ENCODE measurements around the gene AKT1. TPM values are rescaled to one million over a fixed set of nuclear protein-coding genes. Genes with fewer than 3 reads are reported as not detected.
A peak's percentile ranks its signal among the peaks of the same experiment; 100 is the strongest.
"Not testable (repeated sequence)": the region's sequence is repeated elsewhere in the genome, so short reads cannot be mapped to it uniquely, and the experiment has no call there.

Gene AKT1
- total RNA-seq, 4 donors from 2014 or later, result 134 to 283 (median 143) TPM

DNA sequence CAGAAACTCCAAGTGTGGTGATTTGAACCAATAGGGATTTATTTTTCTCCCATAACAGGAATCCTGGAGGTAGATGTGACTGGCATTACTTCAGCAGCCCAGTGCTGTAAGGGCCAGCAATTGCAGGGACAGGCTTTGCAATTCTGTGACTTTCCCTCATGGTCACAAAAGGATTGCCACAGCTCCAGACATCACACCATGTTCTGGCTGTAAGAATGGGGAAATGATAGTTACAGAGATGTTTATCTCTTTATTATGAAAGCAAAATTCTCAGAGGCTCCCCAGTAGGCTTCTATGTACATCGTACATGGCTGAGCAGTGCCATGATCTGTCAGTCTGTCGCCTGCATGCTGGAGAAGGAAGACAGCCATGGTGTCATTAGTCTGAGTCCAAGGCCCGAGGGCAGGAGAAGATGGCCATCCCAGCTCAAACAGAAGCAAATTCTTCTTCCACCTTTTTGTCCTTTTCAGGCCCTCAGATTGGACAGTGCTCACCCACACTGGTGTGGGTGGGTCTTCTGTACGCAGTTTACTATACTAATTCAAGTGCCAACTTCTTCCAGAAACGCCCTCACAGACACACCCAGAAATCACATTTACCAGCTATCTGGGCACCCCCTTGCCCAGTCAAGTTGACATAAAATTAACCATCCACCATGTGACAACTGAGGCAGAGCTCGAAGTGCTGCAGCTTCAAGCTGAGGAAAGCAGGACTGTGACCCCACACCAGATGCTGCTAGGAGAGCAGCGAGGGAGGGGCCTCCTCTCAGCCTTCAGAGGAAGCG is 22.6 kb upstream of the AKT1 start:
- no peak for ATAC-seq
- Histone ChIP-seq H3K27me3 (no peaks in the 10 kb centered on the region), H3K4me3 (no peak overlapping the region), H3K36me3 (peaks cover 0 to 5% of the 10 kb centered on the region in 2 donors), H3K9me3 (no peaks in the 10 kb centered on the region), H3K4me1 (peaks cover 0 to 48% (median 18%) of the 10 kb centered on the region in 3 donors), H3K27ac (no peak overlapping the region)
- no peak for TF ChIP-seq POLR2A (IDR thresholded peaks at IDR 0.05)
- TF ChIP-seq CTCF (IDR thresholded peaks at IDR 0.05), result no peak
- no peak for TF ChIP-seq POLR2AphosphoS5 (IDR thresholded peaks at IDR 0.05)
- 98 to 100% methylated on average over 2 to 5 of the region's 8 CpGs for WGBS, 2 donors (ENCODE audit: low coverage in 1 of 2)

- Histone ChIP-seq H3K4me1 (peaks cover 0 to 48% (median 18%) of the 10 kb centered on the region in 3 donors), H3K27me3 (no peaks in the 10 kb centered on the region), H3K9me3 (no peaks in the 10 kb centered on the region), H3K27ac (peak overlapping the region; percentile 91 to 95 (median 93)), H3K36me3 (peaks cover 0 to 5% of the 10 kb centered on the region in 2 donors), H3K4me3 (peak overlapping the region; percentile 78 to 79)
- no CpG with 5 or more reads among the region's 8 CpGs for WGBS, 2 donors (ENCODE audit: low coverage in 1 of 2)
- no peak for ATAC-seq
- TF ChIP-seq CTCF (IDR thresholded peaks at IDR 0.05) (no peak), EP300 (IDR thresholded peaks at IDR 0.05) (no peak), POLR2A (IDR thresholded peaks at IDR 0.05) (no peak), POLR2AphosphoS5 (IDR thresholded peaks at IDR 0.05) (no peak)
Observed at GRCh38 chr14:104816616-104816884, 21.0 kb upstream of the AKT1 start.

DNA sequence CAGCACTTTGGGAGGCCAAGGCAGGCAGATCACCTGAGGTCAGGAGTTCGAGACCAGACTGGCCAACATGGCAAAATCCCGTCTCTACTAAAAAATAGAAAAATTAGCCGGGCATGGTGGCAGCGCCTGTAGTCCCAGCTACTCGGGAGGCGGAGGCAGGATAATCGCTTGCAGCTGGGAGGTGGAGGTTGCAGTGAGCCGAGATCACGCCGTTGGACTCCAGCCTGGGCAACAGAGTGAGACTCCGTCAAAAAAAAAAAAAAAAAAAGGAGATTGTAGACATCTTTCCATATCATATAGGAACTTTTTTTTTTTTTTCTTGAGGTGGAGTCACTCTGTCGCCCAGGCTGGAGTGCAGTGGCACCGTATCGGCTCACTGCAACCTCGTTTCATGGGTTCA is 19.2 kb upstream of the AKT1 start:
- H3K36me3 ChIP-seq, H3K9me3 ChIP-seq, H3K27me3 ChIP-seq, ATAC-seq: not testable (repeated sequence)
- H3K4me3 ChIP-seq, result peak overlapping the region; percentile 78 to 79
- 68 to 73% methylated on average over 4 to 13 of the region's 15 CpGs for WGBS, 2 donors (ENCODE audit: low coverage in 1 of 2)
- H3K27ac ChIP-seq, result peak overlapping the region; percentile 91 to 95 (median 93)
- peaks cover 0 to 39% (median 18%) of the 10 kb centered on the region in 3 donors for H3K4me1 ChIP-seq

DNA sequence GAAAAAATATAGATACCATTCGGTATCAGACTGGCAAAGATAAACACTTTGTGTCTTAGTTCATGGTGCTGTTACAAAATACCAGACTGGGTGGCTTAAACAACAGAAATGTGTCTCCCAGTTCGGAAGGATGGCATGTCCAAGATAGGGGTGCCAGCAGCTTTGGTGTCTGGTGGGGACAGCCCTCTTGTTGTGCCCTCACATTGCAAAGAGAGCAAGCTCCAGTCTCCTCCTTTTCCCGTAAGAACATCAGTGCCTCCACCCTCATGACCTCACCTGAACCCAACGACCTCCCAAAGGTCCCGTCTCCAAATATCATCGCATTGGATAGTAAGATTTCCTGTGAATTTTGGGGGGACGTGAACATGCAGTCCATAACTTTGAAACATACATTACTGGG is 17.7 kb upstream of the AKT1 start:
- TF ChIP-seq CTCF (IDR thresholded peaks at IDR 0.05) (no peak), EP300 (IDR thresholded peaks at IDR 0.05) (no peak), POLR2A (IDR thresholded peaks at IDR 0.05) (no peak), POLR2AphosphoS5 (IDR thresholded peaks at IDR 0.05) (no peak)
- H3K4me3 ChIP-seq, result no peak overlapping the region
- peaks cover 0 to under 1% of the 10 kb centered on the region in 2 donors for H3K36me3 ChIP-seq
- no peak for ATAC-seq
- H3K27me3 ChIP-seq, result no peaks in the 10 kb centered on the region
- WGBS, 2 donors (ENCODE audit: low coverage in 1 of 2), result 79 to 86% methylated on average over 5 to 6 of the region's 7 CpGs
- H3K4me1 ChIP-seq, result peaks cover 0 to 39% (median 18%) of the 10 kb centered on the region in 3 donors
- H3K27ac ChIP-seq, result no peak overlapping the region
- no peaks in the 10 kb centered on the region for H3K9me3 ChIP-seq

- peaks cover 0 to 30% (median 11%) of the 10 kb centered on the region in 3 donors for H3K4me1 ChIP-seq
- ATAC-seq, result no peak
- no peaks in the 10 kb centered on the region for H3K36me3 ChIP-seq
- H3K9me3 ChIP-seq, result no peaks in the 10 kb centered on the region
- no peak overlapping the region for H3K27ac ChIP-seq
- 86 to 92% methylated on average over 3 to 5 of the region's 11 CpGs for WGBS, 2 donors (ENCODE audit: low coverage in 1 of 2)
- H3K4me3 ChIP-seq, result no peak overlapping the region
- H3K27me3 ChIP-seq, result no peaks in the 10 kb centered on the region
- TF ChIP-seq EP300 (IDR thresholded peaks at IDR 0.05) (no peak), POLR2AphosphoS5 (IDR thresholded peaks at IDR 0.05) (no peak), CTCF (IDR thresholded peaks at IDR 0.05) (no peak), POLR2A (IDR thresholded peaks at IDR 0.05) (no peak)
Observed at GRCh38 chr14:104810316-104810715, 14.8 kb upstream of the AKT1 start.

Measured in gastroesophageal sphincter (tissue), 4 donors.